GM12878 (cell line): Measurements from ENCODE around the gene MDFI. TPM values are rescaled to one million over a fixed set of nuclear protein-coding genes. Genes with fewer than 3 reads are reported as not detected.

Source experiments
- BCLAF1 ChIP-seq: fragments of 450-650 bp; IDR thresholded peaks from 2 replicates; pipeline ENCODE4 v1.6.1; 2017; ENCODE audit warnings: antibody characterized with exemption, mild to moderate bottlenecking, moderate library complexity
- CTCF ChIP-seq, 3 experiments: IDR thresholded peaks in 2 of 3; conservative IDR thresholded peaks in 1 of 3; 2 replicates each; pipeline ENCODE4 v1.5.1; 2011; ENCODE audit warnings: low read depth in 3 of 3, low read length in 3 of 3, mild to moderate bottlenecking in 3 of 3, control low read depth in 2 of 3, moderate library complexity in 2 of 3, inconsistent platforms in 1 of 3, mixed read lengths in 1 of 3; ENCODE audit not compliant: control insufficient read depth in 2 of 3, insufficient read depth in 1 of 3; ENCODE audit errors: extremely low read depth in 1 of 3
- MEF2A ChIP-seq: IDR thresholded peaks from 2 replicates; pipeline ENCODE4 v1.6.1; 2011; ENCODE audit warnings: low read depth, mild to moderate bottlenecking, low read length, moderate library complexity; ENCODE audit not compliant: insufficient read depth
- NFIC ChIP-seq: IDR thresholded peaks from 2 replicates; pipeline ENCODE4 v1.6.1; 2012; ENCODE audit warnings: low read depth, mild to moderate bottlenecking, inconsistent platforms, low read length, moderate library complexity
- RFX5 ChIP-seq: IDR thresholded peaks from 2 replicates; pipeline ENCODE4 v1.6.1; 2011; ENCODE audit warnings: low read depth, low read length, improper control_type of control experiment
- STAT1 ChIP-seq: fragments of 450-650 bp; conservative IDR thresholded peaks from 2 replicates; pipeline ENCODE4 v1.6.1; 2014; ENCODE audit warnings: antibody characterized with exemption, mild to moderate bottlenecking
- ZNF207 ChIP-seq: fragments of 450-650 bp; IDR thresholded peaks from 2 replicates; pipeline ENCODE4 v1.6.1; 2014; ENCODE audit warnings: antibody characterized with exemption, mild to moderate bottlenecking, borderline replicate concordance
- ZSCAN29 ChIP-seq: fragments of 450-650 bp; IDR thresholded peaks from 2 replicates; pipeline ENCODE4 v1.6.1; 2017; ENCODE audit warnings: mild to moderate bottlenecking, moderate library complexity
- polyA plus RNA-seq, 11 experiments: library from polyadenylated mRNA; depleted of rRNA in 4 of 11; unstranded in 6 of 11; stranded (reverse) in 5 of 11; fragments of >200 nt; fragmentation: Nextera tagmentation in 4 of 11; fragmentation: Illumina TruSeq in 1 of 11; extraction: Ambion mirVana in 4 of 11; extraction: Trizol in 1 of 11; gene quantifications; 1 replicate in 1 of 11; 2 replicates in 10 of 11; pipeline versions ENCODE4 v1.2.1 to v1.2.3, GENCODE V29; 2011 to 2016; ENCODE audit warnings: inconsistent platforms in 2 of 11, missing spikeins in 2 of 11, low read depth in 1 of 11
- total RNA-seq, 4 experiments: library from RNA; depleted of rRNA in 3 of 4; stranded (reverse); fragments of >200 nt in 3 of 4; fragmentation: Illumina TruSeq in 1 of 4; extraction: Trizol in 1 of 4; gene quantifications; 2 replicates each; pipeline versions ENCODE4 v1.2.1 to v1.2.3, GENCODE V29; 2013 to 2021

MDFI gene
- total and polyA plus RNA-seq, 10 of the 15 experiments (the other 5 are each of a cell fraction or from before 2014, with no cell fraction given), result not detected

- TF ChIP-seq BCLAF1 (no peak), CTCF (IDR thresholded peaks at IDR 0.05 in 2 of 3, conservative IDR thresholded peaks at IDR 0.05 in 1 of 3; ENCODE audit: control insufficient read depth in 2 of 3, extremely low read depth in 1 of 3, insufficient read depth in 1 of 3, low read depth in 3 of 3, low read length in 3 of 3) (no peak), RFX5 (no peak), MEF2A (no peak), NFIC (no peak), ZSCAN29 (no peak), ZNF207 (no peak), STAT1 (no peak)
- TF ChIP-seq, all 136 proteins: peak for 0
These were observed 42.1 kb upstream of the MDFI start (continued) for GRCh38 chr6:41596096-41596685.
